Neural cell (in vitro differentiated cells): ENCODE results near the gene POLD4. TPM values are rescaled to one million over a fixed set of nuclear protein-coding genes. Genes with fewer than 3 reads are reported as not detected.

ENCODE experiments used
- H2AFZ ChIP-seq: fragments of 200-600, 300-800 bp; sonication (generic), shearing (Covaris generic); 2 replicates; pipeline ENCODE4 v1.6.0; 2014; ENCODE audit warnings: low read depth, mild to moderate bottlenecking, antibody characterized with exemption, low read length, moderate library complexity
- H3F3A ChIP-seq: fragments of 200-600 bp; shearing (Covaris generic); 2 replicates; pipeline ENCODE4 v1.6.1; 2016; ENCODE audit warnings: mild to moderate bottlenecking, moderate library complexity, mixed read lengths, antibody characterized with exemption, low read length; ENCODE audit not compliant: insufficient read depth, poor library complexity, severe bottlenecking
- H3K27ac ChIP-seq: fragments of 200-600, 300-800 bp; sonication (generic), shearing (Covaris generic); 2 replicates; pipeline ENCODE4 v1.5.1; 2014; ENCODE audit warnings: mild to moderate bottlenecking, low read length, moderate library complexity
- H3K27me3 ChIP-seq: fragments of 300-800, 200-600 bp; sonication (generic), shearing (Covaris generic); 2 replicates; pipeline ENCODE4 v1.6.0; 2014; ENCODE audit warnings: mild to moderate bottlenecking, low read depth, low read length, moderate library complexity; ENCODE audit not compliant: insufficient read depth
- H3K36me3 ChIP-seq: fragments of 300-800, 200-600 bp; sonication (generic), shearing (Covaris generic); 2 replicates; pipeline ENCODE4 v1.5.1; 2014; ENCODE audit warnings: mild to moderate bottlenecking, antibody characterized with exemption, low read length, moderate library complexity; ENCODE audit not compliant: insufficient read depth
- H3K4me2 ChIP-seq: fragments of 300-800, 200-600 bp; sonication (generic), shearing (Covaris generic); 2 replicates; pipeline ENCODE4 v1.6.0; 2014; ENCODE audit warnings: mild to moderate bottlenecking, low read length
- H3K4me3 ChIP-seq: fragments of 300-800, 200-600 bp; sonication (generic), shearing (Covaris generic); 2 replicates; pipeline ENCODE4 v1.5.1; 2014; ENCODE audit warnings: mild to moderate bottlenecking, low read length, moderate library complexity
- H3K79me2 ChIP-seq: fragments of 200-600 bp; shearing (Covaris generic); replicated peaks from 2 replicates; pipeline ENCODE4 v1.6.0; 2014; ENCODE audit warnings: mild to moderate bottlenecking, low read length, moderate library complexity; ENCODE audit not compliant: insufficient read depth
- H3K9ac ChIP-seq: fragments of 300-800, 200-600 bp; sonication (generic), shearing (Covaris generic); 2 replicates; pipeline ENCODE4 v1.6.1; 2016; ENCODE audit warnings: mild to moderate bottlenecking, low read length, mixed read lengths
- H3K9me2 ChIP-seq: fragments of 200-600 bp; shearing (Covaris generic); 2 replicates; pipeline ENCODE4 v1.6.1; 2016; ENCODE audit warnings: mild to moderate bottlenecking, low read length, mixed read lengths; ENCODE audit not compliant: insufficient read depth
- H3K9me3 ChIP-seq: fragments of 200-600, 300-800 bp; sonication (generic), shearing (Covaris generic); 2 replicates; pipeline ENCODE4 v1.6.1; 2016; ENCODE audit warnings: mild to moderate bottlenecking, mixed run types, low read length, moderate library complexity, mixed read lengths
- H4K20me1 ChIP-seq: fragments of 200-600 bp; shearing (Covaris generic); 2 replicates; pipeline ENCODE4 v1.6.1; 2016; ENCODE audit warnings: mild to moderate bottlenecking, mixed run types; ENCODE audit not compliant: insufficient read depth
- EP300 ChIP-seq: fragments of 450-650 bp; conservative IDR thresholded peaks from 2 replicates; pipeline ENCODE4 v1.6.1; 2014; ENCODE audit warnings: antibody characterized with exemption, mild to moderate bottlenecking, moderate library complexity; ENCODE audit not compliant: poor library complexity, severe bottlenecking
- EZH2 ChIP-seq: fragments of 200-600, 300-800 bp; shearing (Covaris generic), sonication (generic); IDR thresholded peaks from 2 replicates; pipeline ENCODE4 v1.6.1; 2014; ENCODE audit warnings: antibody characterized with exemption, low read length, borderline replicate concordance, mild to moderate bottlenecking; ENCODE audit not compliant: insufficient read depth, poor library complexity, severe bottlenecking
- MXI1 ChIP-seq: fragments of 450-650 bp; conservative IDR thresholded peaks from 2 replicates; pipeline ENCODE4 v1.6.1; 2014; ENCODE audit warnings: antibody characterized with exemption, mild to moderate bottlenecking; ENCODE audit not compliant: poor library complexity, severe bottlenecking
- POLR2AphosphoS5 ChIP-seq: IDR thresholded peaks from 2 replicates; pipeline ENCODE4 v1.6.1; 2012
- RAD21 ChIP-seq: fragments of 450-650 bp; conservative IDR thresholded peaks from 2 replicates; pipeline ENCODE4 v1.6.1; 2014; ENCODE audit warnings: antibody characterized with exemption, mild to moderate bottlenecking, moderate library complexity
- SMC3 ChIP-seq: fragments of 450-650 bp; conservative IDR thresholded peaks from 2 replicates; pipeline ENCODE4 v1.6.1; 2014; ENCODE audit warnings: antibody characterized with exemption, mild to moderate bottlenecking, moderate library complexity; ENCODE audit not compliant: poor library complexity
- TAF1 ChIP-seq: IDR thresholded peaks from 2 replicates; pipeline ENCODE4 v1.6.1; 2012; ENCODE audit warnings: low read depth
- polyA plus RNA-seq: library from polyadenylated mRNA; depleted of rRNA; stranded (reverse); fragments of >200 nt; gene quantifications from 2 replicates; pipeline ENCODE4 v1.2.3, GENCODE V29; 2014
- TF ChIP-seq, protein P1 (sequence below): IDR thresholded peaks from 2 replicates; pipeline ENCODE4 v1.6.1; 2012; ENCODE audit warnings: borderline replicate concordance
- TF ChIP-seq, protein P2 (sequence below): fragments of 450-650 bp; IDR thresholded peaks from 2 replicates; pipeline ENCODE4 v1.5.1; 2014; ENCODE audit warnings: antibody characterized with exemption, mild to moderate bottlenecking, moderate library complexity; ENCODE audit not compliant: poor library complexity, severe bottlenecking

POLD4 gene
- polyA plus RNA-seq, 1 donor from 2014 or later: 6.8 TPM

DNA sequence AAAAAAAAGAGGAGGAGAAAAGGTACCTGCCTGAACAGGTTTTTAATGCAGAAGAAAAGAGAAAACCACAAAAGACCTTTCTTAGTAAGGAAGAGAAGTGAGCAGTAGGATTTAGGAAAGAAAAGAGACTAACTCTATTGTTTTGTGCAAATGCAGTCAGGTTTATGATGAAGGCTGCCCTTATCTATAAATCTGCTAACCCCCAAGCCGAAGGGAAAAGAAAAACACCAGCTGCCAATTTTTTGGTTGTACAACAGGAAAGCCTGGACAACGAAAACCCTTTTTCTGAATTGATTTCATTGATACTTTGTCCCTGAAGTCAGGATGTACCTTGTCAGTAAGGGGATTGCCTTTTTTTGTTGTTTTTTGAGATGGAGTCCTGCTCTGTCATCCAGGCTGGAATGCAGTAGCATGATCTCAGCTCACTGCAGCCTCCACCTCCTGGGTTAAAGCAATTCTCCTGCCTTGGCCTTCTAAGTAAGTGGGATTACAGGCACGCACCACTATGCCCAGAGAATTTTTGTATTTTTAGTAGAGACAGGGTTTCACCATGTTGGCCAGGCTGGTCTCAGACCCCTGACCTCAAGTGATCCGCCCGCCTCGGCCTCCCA is 21.2 kb downstream of the POLD4 start:
- H4K20me1 ChIP-seq: no peaks in the 10 kb centered on the region
- TF ChIP-seq RAD21 (no peak), TAF1 (no peak), MXI1 (no peak), EZH2 (no peak)
- TF ChIP-seq, protein P1, sequence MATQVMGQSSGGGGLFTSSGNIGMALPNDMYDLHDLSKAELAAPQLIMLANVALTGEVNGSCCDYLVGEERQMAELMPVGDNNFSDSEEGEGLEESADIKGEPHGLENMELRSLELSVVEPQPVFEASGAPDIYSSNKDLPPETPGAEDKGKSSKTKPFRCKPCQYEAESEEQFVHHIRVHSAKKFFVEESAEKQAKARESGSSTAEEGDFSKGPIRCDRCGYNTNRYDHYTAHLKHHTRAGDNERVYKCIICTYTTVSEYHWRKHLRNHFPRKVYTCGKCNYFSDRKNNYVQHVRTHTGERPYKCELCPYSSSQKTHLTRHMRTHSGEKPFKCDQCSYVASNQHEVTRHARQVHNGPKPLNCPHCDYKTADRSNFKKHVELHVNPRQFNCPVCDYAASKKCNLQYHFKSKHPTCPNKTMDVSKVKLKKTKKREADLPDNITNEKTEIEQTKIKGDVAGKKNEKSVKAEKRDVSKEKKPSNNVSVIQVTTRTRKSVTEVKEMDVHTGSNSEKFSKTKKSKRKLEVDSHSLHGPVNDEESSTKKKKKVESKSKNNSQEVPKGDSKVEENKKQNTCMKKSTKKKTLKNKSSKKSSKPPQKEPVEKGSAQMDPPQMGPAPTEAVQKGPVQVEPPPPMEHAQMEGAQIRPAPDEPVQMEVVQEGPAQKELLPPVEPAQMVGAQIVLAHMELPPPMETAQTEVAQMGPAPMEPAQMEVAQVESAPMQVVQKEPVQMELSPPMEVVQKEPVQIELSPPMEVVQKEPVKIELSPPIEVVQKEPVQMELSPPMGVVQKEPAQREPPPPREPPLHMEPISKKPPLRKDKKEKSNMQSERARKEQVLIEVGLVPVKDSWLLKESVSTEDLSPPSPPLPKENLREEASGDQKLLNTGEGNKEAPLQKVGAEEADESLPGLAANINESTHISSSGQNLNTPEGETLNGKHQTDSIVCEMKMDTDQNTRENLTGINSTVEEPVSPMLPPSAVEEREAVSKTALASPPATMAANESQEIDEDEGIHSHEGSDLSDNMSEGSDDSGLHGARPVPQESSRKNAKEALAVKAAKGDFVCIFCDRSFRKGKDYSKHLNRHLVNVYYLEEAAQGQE: no peak
- H3K4me2 ChIP-seq: no peak overlapping the region
- no peaks in the 10 kb centered on the region for H3K27me3 ChIP-seq
- H3K79me2 ChIP-seq: no peaks in the 10 kb centered on the region
- no peaks in the 10 kb centered on the region for H3F3A ChIP-seq
- no peaks in the 10 kb centered on the region for H3K9me2 ChIP-seq
- no peaks in the 10 kb centered on the region for H3K36me3 ChIP-seq
- no peak overlapping the region for H3K27ac ChIP-seq
- no peak overlapping the region for H2AFZ ChIP-seq
- H3K9ac ChIP-seq: no peak overlapping the region
- H3K9me3 ChIP-seq: no peaks in the 10 kb centered on the region
- H3K4me3 ChIP-seq: no peak overlapping the region

DNA sequence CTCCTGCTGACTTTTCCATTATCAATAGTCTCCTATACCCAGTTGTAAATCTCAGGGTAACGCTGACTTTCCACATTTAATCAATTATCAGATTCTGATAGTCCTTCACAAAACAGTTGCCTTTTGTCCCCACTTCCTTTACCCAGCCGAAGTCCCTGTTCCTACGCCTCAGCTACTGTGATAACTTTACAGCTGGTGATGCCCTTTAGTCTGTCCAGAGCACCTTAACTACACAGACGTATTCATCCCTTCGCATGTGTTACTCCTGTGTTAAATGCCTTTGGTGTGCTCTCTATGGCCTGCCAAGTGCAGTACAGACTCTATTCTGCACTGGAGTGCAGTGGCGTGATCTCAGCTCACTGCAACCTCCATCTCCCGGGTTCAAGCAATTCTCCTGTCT is 29.8 kb downstream of the POLD4 start:
- no peaks in the 10 kb centered on the region for H3K9me2 ChIP-seq
- no peak overlapping the region for H3K27ac ChIP-seq
- H3K36me3 ChIP-seq: no peaks in the 10 kb centered on the region
- no peaks in the 10 kb centered on the region for H3K27me3 ChIP-seq
- H3K9ac ChIP-seq: no peak overlapping the region
- no peak overlapping the region for H3K4me3 ChIP-seq
- no peak overlapping the region for H2AFZ ChIP-seq
- no peaks in the 10 kb centered on the region for H3F3A ChIP-seq
- H3K9me3 ChIP-seq: no peaks in the 10 kb centered on the region
- H4K20me1 ChIP-seq: no peaks in the 10 kb centered on the region
- no peak for TF ChIP-seq TAF1
- no peak for TF ChIP-seq MXI1
- no peak for TF ChIP-seq EP300
- TF ChIP-seq SMC3: no peak
- TF ChIP-seq, protein P1: no peak
- no peak for TF ChIP-seq EZH2
- TF ChIP-seq, protein P2, sequence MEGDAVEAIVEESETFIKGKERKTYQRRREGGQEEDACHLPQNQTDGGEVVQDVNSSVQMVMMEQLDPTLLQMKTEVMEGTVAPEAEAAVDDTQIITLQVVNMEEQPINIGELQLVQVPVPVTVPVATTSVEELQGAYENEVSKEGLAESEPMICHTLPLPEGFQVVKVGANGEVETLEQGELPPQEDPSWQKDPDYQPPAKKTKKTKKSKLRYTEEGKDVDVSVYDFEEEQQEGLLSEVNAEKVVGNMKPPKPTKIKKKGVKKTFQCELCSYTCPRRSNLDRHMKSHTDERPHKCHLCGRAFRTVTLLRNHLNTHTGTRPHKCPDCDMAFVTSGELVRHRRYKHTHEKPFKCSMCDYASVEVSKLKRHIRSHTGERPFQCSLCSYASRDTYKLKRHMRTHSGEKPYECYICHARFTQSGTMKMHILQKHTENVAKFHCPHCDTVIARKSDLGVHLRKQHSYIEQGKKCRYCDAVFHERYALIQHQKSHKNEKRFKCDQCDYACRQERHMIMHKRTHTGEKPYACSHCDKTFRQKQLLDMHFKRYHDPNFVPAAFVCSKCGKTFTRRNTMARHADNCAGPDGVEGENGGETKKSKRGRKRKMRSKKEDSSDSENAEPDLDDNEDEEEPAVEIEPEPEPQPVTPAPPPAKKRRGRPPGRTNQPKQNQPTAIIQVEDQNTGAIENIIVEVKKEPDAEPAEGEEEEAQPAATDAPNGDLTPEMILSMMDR: no peak
- no peak for TF ChIP-seq RAD21
- no peak for TF ChIP-seq POLR2AphosphoS5
- peaks cover 9% of the 10 kb centered on the region for H3K79me2 ChIP-seq
- H3K4me2 ChIP-seq: no peak overlapping the region
